ENCODE results near the gene MTPN.

MTPN gene

DNA sequence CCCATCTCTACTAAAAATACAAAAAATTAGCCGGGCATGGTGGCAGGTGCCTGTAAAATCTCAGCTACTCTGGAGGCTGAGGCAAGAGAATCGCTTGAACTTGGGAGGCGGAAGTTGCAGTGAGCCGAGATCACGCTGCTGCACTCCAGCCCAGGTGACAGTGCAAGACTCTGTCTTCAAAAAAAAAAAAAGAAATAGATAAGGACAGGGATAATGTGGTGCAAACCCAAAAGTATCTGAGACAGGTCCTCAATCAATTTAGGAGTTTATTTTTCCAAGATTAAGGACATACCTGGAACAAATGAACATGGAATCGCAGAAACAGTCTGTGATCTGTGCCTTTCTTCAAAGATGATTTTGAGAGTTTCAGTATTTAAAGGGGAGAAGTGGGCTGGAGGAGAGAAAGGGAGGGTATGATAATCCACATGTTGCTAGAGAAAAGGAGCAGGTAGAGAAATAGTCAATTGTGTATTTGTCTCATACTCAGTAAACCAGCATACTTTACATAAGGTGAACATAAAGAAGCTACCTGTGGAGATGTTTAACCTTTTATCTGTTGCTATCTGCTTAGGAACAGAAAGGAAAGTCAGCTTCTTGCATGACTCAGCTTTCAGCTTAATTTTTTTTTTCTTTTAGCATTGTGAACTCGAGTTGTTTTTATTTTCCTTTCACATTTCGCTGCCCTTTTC lies 4.9 kb upstream of the MTPN start:
- H3K27ac ChIP-seq (ENCODE audit: low read depth, low read length), result no peak overlapping the region
- H3K4me3 ChIP-seq (ENCODE audit: low read depth, low read length), result no peak overlapping the region
- no peaks in the 10 kb centered on the region for H3K36me3 ChIP-seq (ENCODE audit: insufficient read depth, low read length)
- H3K27me3 ChIP-seq (ENCODE audit: insufficient read depth, low read length), result no peaks in the 10 kb centered on the region
- H2AFZ ChIP-seq (ENCODE audit: low read length, unreplicated experiment), result peak overlapping the region; percentile 32
- H3K79me2 ChIP-seq (ENCODE audit: control insufficient read depth, insufficient read depth, low read length, unreplicated experiment), result peaks cover under 1% of the 10 kb centered on the region
- peaks cover 15% of the 10 kb centered on the region for H3K4me1 ChIP-seq (ENCODE audit: control insufficient read depth, insufficient read depth, low read length, unreplicated experiment)

DNA sequence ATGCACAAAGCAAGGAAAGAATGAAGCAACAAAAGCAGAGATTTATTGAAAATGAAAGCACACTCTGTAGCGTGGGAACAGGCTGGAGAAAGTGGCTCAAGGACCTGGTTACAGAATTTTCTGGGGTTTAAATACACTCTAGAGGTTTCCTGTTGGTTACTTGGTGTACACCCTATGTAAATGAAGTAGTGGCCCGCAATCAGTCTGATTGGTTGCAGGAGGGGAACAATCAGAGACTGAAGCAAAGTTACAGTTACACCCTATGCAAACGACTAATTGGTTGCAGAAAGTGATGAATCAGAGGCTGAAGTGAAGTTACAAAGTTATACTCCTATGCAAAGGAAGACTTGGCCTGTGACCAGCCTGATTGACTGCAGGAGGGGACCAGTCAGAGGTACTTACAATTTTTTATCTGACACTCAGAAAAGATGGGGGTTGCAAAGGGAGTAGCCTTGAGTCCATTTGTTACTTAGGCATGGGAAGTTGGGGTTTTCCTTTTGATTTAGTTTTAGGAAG lies 3.6 kb upstream of the MTPN start:
- peaks cover 17% of the 10 kb centered on the region for H3K4me1 ChIP-seq (ENCODE audit: control insufficient read depth, insufficient read depth, low read length, unreplicated experiment)
- H2AFZ ChIP-seq (ENCODE audit: low read length, unreplicated experiment), result peak overlapping the region; percentile 0
- H3K36me3 ChIP-seq (ENCODE audit: insufficient read depth, low read length), result no peaks in the 10 kb centered on the region
- H3K79me2 ChIP-seq (ENCODE audit: control insufficient read depth, insufficient read depth, low read length, unreplicated experiment), result peaks cover 15% of the 10 kb centered on the region
- no peaks in the 10 kb centered on the region for H3K27me3 ChIP-seq (ENCODE audit: insufficient read depth, low read length)
- peak overlapping the region; percentile 41 for H3K27ac ChIP-seq (ENCODE audit: low read depth, low read length)
- no peak overlapping the region for H3K4me3 ChIP-seq (ENCODE audit: low read depth, low read length)

DNA sequence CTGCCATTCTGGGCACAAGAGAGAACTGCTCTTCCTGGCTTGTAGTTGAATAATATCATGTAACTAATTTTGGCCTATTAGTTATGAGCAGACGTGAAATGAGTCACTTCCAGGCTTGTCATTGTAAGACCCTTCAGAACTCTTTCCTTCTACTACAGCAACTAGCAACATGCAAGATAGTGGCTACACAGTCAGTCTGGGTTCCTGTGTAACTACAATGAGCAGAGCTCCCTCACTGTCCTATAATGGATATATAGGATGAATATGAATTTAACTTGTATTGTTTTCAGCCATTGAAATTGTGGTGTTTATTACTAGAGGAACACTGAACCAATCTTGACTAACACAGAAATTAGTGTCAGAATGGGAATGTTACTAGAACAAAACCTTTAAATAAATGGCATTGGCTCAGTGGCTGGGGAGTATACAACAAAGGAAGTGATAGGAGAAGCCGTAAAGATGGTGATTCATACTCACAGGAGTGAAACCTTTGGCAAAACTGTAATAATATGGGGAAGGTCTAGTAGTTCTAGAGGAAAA lies 2.9 kb upstream of the MTPN start:
- H3K79me2 ChIP-seq (ENCODE audit: control insufficient read depth, insufficient read depth, low read length, unreplicated experiment), result peaks cover 21% of the 10 kb centered on the region
- H3K36me3 ChIP-seq (ENCODE audit: insufficient read depth, low read length), result no peaks in the 10 kb centered on the region
- peak overlapping the region; percentile 56 for H2AFZ ChIP-seq (ENCODE audit: low read length, unreplicated experiment)
- H3K4me3 ChIP-seq (ENCODE audit: low read depth, low read length), result no peak overlapping the region
- no peaks in the 10 kb centered on the region for H3K27me3 ChIP-seq (ENCODE audit: insufficient read depth, low read length)
- peak overlapping the region; percentile 41 for H3K27ac ChIP-seq (ENCODE audit: low read depth, low read length)
- H3K4me1 ChIP-seq (ENCODE audit: control insufficient read depth, insufficient read depth, low read length, unreplicated experiment), result peaks cover 23% of the 10 kb centered on the region

GRCh38 chr7:135979471-135980011 lies 2.4 kb upstream of the MTPN start:
- Histone ChIP-seq H3K79me2 (ENCODE audit: control insufficient read depth, insufficient read depth, low read length, unreplicated experiment) (peaks cover 26% of the 10 kb centered on the region), H3K4me3 (ENCODE audit: low read depth, low read length) (no peak overlapping the region), H3K27ac (ENCODE audit: low read depth, low read length) (peak overlapping the region; percentile 41; the same call in 1 of the 2 replicates), H2AFZ (ENCODE audit: low read length, unreplicated experiment) (peak overlapping the region; percentile 56), H3K4me1 (ENCODE audit: control insufficient read depth, insufficient read depth, low read length, unreplicated experiment) (peaks cover 28% of the 10 kb centered on the region), H3K36me3 (ENCODE audit: insufficient read depth, low read length) (no peaks in the 10 kb centered on the region), H3K27me3 (ENCODE audit: insufficient read depth, low read length) (no peaks in the 10 kb centered on the region)

- peaks cover 36% of the 10 kb centered on the region for H3K79me2 ChIP-seq (ENCODE audit: control insufficient read depth, insufficient read depth, low read length, unreplicated experiment)
- no peak overlapping the region for H2AFZ ChIP-seq (ENCODE audit: low read length, unreplicated experiment)
- H3K27me3 ChIP-seq (ENCODE audit: insufficient read depth, low read length), result no peaks in the 10 kb centered on the region
- no peak overlapping the region for H3K4me3 ChIP-seq (ENCODE audit: low read depth, low read length)
- H3K4me1 ChIP-seq (ENCODE audit: control insufficient read depth, insufficient read depth, low read length, unreplicated experiment), result peaks cover 31% of the 10 kb centered on the region
- no peak overlapping the region for H3K27ac ChIP-seq (ENCODE audit: low read depth, low read length)
- no peaks in the 10 kb centered on the region for H3K36me3 ChIP-seq (ENCODE audit: insufficient read depth, low read length)
Measured at GRCh38 chr7:135978624-135979023, 1.5 kb upstream of the MTPN start.

GRCh38 chr7:135977742-135978066 lies 545 bp upstream of the MTPN start:
- peak overlapping the region; percentile 88 for H2AFZ ChIP-seq (ENCODE audit: low read length, unreplicated experiment)
- peaks cover 45% of the 10 kb centered on the region for H3K79me2 ChIP-seq (ENCODE audit: control insufficient read depth, insufficient read depth, low read length, unreplicated experiment)
- peaks cover 31% of the 10 kb centered on the region for H3K4me1 ChIP-seq (ENCODE audit: control insufficient read depth, insufficient read depth, low read length, unreplicated experiment)
- H3K27me3 ChIP-seq (ENCODE audit: insufficient read depth, low read length), result no peaks in the 10 kb centered on the region
- H3K27ac ChIP-seq (ENCODE audit: low read depth, low read length), result no peak overlapping the region
- peak overlapping the region; percentile 84 for H3K4me3 ChIP-seq (ENCODE audit: low read depth, low read length)
- no peaks in the 10 kb centered on the region for H3K36me3 ChIP-seq (ENCODE audit: insufficient read depth, low read length)

GRCh38 chr7:135976312-135977006 lies 700 bp downstream of the MTPN start:
- Histone ChIP-seq H3K27ac (ENCODE audit: low read depth, low read length) (peak overlapping the region; percentile 21; the same call in 1 of the 2 replicates), H3K4me1 (ENCODE audit: control insufficient read depth, insufficient read depth, low read length, unreplicated experiment) (peaks cover 31% of the 10 kb centered on the region), H3K4me3 (ENCODE audit: low read depth, low read length) (peak overlapping the region; percentile 84), H2AFZ (ENCODE audit: low read length, unreplicated experiment) (peak overlapping the region; percentile 47), H3K79me2 (ENCODE audit: control insufficient read depth, insufficient read depth, low read length, unreplicated experiment) (peaks cover 56% of the 10 kb centered on the region), H3K36me3 (ENCODE audit: insufficient read depth, low read length) (peaks cover 6% of the 10 kb centered on the region), H3K27me3 (ENCODE audit: insufficient read depth, low read length) (no peaks in the 10 kb centered on the region)

DNA sequence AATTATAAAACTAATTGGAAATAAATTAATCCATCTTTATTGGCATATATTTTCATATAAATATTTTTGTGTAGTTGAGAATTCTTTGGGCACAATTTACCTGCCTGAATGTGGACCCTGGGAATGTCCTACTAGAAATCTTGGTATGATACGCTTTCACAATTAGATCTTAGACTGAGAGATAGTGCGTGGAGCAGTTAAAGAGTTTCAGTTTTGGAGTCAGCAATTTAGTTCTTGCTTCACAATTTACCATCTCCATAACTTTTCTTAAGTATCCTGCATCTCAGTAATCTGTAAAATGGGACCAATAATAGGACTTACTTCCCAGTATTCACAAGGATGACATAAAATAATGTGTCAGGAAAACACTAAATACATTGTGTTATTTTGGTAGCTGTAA lies 2.0 kb downstream of the MTPN start:
- Histone ChIP-seq H2AFZ (ENCODE audit: low read length, unreplicated experiment) (no peak overlapping the region), H3K27ac (ENCODE audit: low read depth, low read length) (no peak overlapping the region), H3K79me2 (ENCODE audit: control insufficient read depth, insufficient read depth, low read length, unreplicated experiment) (peaks cover 64% of the 10 kb centered on the region), H3K27me3 (ENCODE audit: insufficient read depth, low read length) (no peaks in the 10 kb centered on the region), H3K36me3 (ENCODE audit: insufficient read depth, low read length) (peaks cover 6% of the 10 kb centered on the region), H3K4me1 (ENCODE audit: control insufficient read depth, insufficient read depth, low read length, unreplicated experiment) (peaks cover 23% of the 10 kb centered on the region), H3K4me3 (ENCODE audit: low read depth, low read length) (peak overlapping the region; percentile 84)

GRCh38 chr7:135974667-135975066 lies 2.5 kb downstream of the MTPN start:
- H3K27me3 ChIP-seq (ENCODE audit: insufficient read depth, low read length), result no peaks in the 10 kb centered on the region
- H2AFZ ChIP-seq (ENCODE audit: low read length, unreplicated experiment), result no peak overlapping the region
- no peak overlapping the region for H3K27ac ChIP-seq (ENCODE audit: low read depth, low read length)
- peaks cover 18% of the 10 kb centered on the region for H3K4me1 ChIP-seq (ENCODE audit: control insufficient read depth, insufficient read depth, low read length, unreplicated experiment)
- peak overlapping the region; percentile 84 for H3K4me3 ChIP-seq (ENCODE audit: low read depth, low read length)
- H3K79me2 ChIP-seq (ENCODE audit: control insufficient read depth, insufficient read depth, low read length, unreplicated experiment), result peaks cover 69% of the 10 kb centered on the region
- peaks cover 10% of the 10 kb centered on the region for H3K36me3 ChIP-seq (ENCODE audit: insufficient read depth, low read length)

- Histone ChIP-seq H3K27ac (ENCODE audit: low read depth, low read length) (no peak overlapping the region), H3K79me2 (ENCODE audit: control insufficient read depth, insufficient read depth, low read length, unreplicated experiment) (peaks cover 90% of the 10 kb centered on the region), H2AFZ (ENCODE audit: low read length, unreplicated experiment) (no peak overlapping the region), H3K4me1 (ENCODE audit: control insufficient read depth, insufficient read depth, low read length, unreplicated experiment) (peaks cover 17% of the 10 kb centered on the region), H3K27me3 (ENCODE audit: insufficient read depth, low read length) (no peaks in the 10 kb centered on the region), H3K36me3 (ENCODE audit: insufficient read depth, low read length) (peaks cover 22% of the 10 kb centered on the region), H3K4me3 (ENCODE audit: low read depth, low read length) (no peak overlapping the region)
Measured at GRCh38 chr7:135971366-135971725, 5.8 kb downstream of the MTPN start.

All from ACC112 (cell line).